ENCODE results near the gene TRIOBP.

Gene TRIOBP

DNA sequence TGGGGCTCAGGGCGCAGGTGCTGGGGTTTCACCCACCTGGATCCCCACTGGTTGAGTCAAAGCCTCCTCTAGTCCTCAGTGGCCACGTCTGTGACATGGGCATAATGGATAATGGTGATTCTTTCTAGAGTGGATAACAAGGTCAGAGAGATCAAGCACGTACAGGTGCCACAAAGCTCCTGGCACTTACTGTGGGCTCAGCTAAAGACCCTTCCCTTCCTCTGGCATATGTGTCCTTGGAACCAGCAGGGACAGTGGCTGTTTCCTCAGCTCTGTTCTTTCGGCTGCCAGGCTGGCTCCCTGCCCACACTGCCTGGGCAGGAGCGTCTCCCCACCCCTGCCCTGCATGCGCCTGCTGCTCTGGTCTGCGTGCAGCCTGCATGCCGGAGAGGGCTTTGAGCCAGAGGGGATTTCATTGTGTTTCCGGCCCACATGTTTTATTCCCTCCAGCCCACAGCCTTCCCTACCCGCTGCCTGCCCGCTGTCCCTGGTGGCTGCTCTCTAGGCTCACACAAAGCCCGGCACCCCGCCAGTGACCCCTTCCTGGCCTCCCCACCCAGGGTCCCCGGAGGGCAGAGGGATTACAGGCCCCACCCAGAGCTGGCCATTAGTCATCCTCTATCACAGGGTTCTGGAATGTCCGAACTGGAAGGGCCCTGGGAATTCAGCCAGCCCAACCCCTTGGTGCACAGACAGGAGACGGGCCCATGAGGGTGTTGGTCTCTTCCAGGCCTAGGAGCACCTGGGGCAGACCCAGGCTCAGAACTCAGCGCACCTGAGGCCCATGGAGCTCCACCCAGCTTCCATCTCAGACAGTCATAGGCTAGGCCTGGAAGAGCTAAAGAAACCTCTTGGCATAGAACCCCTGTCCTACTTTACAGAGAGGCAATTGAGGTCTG, 55.6 kb downstream of the TRIOBP start:
- DNase-seq: no peak

DNA sequence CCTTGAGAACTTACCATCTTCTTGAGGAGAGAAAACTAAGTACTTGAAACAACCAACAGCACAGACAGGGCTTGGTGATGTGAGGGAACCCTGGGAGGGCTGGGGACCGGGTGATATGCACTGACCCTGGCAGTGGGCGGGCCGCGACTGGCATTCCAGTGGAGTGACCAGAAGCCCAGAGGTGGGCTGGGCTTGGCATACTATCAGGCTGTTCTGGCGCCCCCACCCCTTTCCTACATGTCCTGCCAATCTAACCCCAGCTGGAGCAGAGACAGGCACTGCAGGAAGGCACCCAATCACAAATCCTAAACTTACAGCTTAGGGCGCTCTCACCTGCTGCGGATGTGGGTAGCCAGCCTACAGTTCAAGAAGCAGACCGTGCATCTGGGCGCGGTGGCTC, 56.9 kb downstream of the TRIOBP start:
- DNase-seq: no peak

DNA sequence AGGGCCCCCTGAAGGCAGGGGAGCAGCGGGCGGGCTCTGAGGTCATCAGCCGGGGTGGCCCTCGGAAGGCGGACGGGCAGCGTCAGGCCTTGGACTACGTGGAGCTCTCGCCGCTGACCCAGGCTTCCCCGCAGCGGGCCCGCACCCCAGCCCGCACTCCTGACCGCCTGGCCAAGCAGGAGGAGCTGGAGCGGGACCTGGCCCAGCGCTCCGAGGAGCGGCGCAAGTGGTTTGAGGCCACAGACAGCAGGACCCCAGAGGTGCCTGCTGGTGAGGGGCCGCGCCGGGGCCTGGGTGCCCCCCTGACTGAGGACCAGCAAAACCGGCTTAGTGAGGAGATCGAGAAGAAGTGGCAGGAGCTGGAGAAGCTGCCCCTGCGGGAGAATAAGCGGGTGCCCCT, 60.8 kb downstream of the TRIOBP start:
- no peak for DNase-seq

DNA sequence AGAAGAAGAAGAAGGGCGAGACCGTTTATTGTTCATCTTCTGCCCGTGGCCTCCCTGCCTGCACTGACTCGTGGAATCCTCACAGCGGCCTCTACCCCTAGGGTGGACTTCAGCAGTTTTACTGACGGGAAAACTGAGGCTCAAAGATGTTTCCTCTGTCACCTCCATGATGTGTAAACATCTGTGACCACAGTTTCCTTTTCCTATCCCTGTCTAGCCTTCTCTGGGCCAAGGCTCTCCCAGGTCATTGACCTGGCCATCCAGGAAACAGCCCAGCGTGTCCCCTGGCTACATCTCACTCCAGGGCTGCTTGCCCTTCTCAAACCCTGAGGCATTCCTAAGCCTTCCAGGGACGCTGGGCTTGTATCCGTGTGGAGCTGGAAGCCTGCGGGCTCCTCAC, 61.8 kb downstream of the TRIOBP start:
- DNase-seq: no peak

DNA sequence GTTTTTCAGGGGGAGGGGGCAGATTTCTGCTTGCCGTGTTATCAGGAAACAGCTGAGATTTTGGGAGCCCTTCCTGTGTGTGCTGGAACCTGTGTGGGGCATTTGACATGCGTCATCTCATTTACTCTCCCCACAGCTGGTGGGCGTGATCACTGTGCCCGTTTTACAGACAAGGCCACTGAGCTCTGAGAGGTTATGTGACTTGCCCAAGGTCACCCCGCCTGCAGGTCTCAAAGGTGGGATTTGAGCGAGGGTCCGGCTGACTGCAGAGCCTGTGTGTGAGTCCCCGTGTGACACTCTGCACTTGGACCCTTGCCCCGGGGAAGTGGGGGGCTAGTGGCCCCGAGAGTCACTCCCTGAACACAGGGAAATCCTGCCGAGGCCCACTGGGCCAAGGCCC, 62.4 kb downstream of the TRIOBP start:
- DNase-seq: no peak

DNA sequence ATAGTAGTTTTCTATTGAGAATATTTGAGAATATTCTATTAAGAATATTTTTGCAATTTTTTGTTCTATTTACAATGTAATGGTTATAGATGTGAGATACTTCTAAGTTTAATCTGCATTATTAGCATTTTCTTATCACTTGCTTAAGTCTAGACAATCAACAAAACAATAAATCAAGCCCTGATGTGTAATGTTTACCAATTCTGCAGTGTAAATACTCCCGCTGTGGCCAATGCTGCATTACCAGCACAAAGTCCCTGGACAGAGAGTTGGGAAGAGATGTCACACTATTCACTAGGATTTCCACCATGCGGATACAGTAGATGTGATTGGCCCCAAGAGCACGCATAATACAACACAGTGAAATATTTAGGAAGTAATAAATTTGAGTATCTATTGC, 63.3 kb downstream of the TRIOBP start:
- DNase-seq: no peak

DNA sequence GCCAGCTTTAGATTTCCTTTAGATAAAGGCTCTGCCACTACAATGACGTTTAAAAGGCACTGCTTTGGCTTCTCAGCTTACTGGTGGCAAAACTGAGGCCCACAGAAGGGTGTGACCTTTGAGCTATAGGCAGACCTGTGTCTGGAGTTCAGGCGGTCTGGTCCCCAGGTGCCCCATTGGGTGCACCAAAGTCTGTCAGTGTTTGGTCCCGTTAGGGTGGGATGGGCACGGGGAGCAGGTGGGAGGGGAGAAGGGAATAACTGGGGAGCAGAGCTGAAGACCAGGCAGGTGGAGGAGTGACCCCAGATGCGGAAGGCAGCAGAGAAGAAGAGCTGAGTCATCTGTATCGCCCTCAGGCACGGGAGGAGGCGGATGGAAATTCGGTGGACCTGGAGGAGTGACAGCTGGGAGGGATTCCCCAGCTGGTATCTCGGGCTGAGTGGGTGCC, 65.6 kb downstream of the TRIOBP start:
- no peak for DNase-seq

DNA sequence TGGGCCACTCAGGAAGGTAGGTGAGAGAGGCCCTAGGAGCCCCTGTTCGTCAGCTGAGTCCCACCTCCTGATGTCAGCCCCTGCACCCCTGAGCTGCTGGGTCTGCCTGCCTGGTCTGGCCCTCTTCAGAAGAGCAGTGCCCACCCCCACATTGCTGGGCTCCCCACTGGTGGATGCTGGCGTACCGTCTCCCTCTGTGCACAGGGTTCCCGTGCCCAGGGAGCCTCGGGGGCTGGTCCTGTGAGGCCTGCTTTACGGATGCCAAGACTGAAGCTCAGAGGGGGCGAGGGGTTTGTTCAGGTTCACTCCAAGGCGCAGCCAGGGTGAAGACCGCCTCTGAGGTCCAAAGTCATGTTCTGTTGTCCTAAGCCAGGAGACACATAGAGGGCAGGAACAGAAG, 66.2 kb downstream of the TRIOBP start:
- no peak for DNase-seq

DNA sequence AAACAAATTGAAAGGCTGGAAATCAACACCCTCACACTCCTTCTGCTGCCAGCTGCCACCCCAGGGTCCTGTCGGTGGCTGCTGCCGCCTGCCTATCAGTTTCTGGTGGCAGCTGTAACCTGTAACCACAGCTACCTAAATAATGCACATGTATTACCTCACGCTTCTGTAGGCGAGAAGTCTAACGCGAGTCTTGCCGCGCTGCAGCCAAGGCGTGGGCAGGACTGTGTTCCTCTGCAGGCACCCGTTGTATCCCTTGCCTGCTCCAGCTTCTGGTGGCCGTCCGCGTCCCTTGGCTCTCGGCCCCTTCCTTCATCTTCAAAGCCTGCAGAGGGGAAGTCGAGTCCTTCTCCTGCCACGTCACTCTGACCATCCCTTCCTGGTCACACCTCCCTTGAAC, 66.8 kb downstream of the TRIOBP start:
- DNase-seq: no peak

DNA sequence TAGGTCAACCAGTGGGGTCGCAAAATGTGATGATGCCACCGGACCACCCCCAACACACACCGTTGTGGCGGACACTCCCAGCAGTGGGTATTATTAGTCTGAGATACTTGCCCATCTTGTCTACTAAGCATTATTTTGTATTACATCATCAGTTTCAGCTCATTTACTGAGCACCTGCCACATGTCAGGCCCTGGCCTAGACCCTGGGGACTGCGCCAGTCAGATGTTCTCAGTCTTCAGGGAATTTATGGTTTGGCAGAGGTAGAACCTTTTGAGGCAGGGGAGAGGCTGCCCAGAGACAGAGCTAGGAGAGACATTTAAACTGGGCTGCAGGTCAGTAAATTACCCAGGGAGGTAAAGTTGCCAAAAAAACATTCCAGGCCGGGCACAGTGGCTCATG, 67.8 kb downstream of the TRIOBP start:
- no peak for DNase-seq

DNA sequence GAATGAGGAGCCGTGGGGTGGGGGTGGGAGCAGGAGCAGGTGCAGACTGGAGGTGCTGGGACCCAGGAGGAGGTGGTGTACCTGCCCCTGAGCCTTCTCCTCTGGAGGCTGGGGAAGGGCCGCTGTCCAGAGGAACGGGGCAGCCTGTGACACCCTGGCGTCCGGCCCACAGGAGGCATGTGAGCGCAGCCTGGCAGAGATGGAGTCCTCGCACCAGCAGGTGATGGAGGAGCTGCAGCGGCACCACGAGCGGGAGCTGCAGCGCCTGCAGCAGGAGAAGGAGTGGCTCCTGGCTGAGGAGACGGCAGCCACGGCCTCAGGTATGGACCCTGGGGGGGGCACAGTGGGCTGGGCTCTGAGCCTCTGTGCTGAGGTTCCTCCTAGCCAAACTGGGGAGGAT, 68.7 kb downstream of the TRIOBP start:
- no peak for DNase-seq

DNA sequence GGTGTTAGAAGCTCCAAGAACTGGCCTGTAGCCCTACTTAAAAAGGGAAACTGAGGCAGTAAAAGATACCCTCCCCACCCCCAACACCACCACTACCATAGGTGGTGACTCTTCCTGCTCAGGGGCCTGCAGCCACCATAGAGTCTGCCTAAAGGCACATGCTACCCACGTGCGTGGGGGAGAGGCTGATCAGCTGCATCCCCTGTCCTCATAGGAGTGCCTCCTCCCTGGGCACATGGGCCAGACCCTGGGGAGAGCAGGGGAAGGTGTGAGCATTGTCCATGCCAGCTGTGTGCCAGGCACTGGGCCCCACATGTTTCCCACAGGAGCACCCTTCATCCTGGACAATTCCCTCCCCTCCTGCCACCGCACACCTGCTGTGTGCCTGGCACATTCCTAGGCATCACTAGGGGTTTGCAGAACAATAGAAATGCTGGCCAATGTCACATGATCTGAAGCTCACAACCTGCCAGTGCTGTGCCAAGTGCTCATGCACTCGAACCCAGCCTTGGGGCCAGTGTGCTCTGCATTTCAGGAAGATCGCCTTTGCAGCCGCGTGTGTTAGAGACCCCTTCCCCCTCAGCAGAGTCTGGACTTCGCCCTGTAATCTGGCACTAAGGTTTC, 69.2 kb downstream of the TRIOBP start:
- no peak for DNase-seq

DNA sequence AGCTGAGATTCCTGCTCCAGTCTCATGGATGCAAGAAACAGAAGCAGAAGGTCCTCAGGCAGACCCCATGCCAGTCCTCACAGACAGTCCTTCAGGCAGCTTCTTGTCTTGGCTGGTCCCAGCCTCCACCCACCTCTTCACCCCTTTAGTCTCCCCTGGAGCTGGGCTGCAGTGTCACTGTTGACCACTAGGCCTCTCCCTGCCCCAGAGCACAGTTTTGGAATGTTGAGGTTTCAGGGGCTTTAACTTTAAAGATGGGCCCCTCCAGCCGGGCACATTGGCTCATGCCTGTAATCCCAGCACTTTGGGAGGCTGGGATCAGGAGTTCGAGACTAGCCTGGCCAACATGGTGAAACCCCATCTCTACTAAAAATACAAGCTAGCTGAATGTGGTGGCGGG, 71.4 kb downstream of the TRIOBP start:
- DNase-seq: no peak

DNA sequence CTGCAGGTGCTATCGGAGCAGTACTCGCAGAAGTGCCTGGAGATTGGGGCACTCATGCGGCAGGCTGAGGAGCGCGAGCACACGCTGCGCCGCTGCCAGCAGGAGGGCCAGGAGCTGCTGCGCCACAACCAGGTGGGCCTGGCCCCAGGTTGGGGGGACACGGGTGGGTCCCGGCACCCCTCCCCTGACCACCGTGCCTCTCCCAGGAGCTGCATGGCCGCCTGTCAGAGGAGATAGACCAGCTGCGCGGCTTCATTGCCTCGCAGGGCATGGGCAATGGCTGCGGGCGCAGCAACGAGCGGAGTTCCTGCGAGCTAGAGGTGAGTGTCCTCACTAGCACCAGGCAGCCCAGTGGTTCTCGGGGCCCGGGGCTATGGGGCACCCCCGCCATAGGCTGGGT, 72.2 kb downstream of the TRIOBP start:
- DNase-seq: no peak

DNA sequence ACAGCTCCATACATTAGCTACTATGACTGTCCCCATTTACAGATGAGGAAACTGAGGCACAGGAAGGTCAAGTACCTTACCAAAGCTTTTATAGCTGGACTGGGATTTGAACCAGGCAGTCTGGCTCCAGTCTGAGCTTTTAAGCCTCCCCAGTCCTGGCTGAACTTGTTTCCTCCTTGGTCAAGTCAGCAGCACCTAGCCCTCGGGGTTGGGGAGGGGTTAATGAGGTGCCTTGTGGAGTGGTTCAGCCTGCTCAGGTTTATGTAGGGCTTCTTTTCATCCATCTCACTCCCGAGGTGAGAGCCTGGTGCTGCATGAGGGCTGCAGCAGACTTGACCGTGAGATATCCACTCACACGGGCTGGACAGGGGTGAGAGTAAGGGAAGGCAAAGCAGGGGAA, 74.2 kb downstream of the TRIOBP start:
- no peak for DNase-seq

DNA sequence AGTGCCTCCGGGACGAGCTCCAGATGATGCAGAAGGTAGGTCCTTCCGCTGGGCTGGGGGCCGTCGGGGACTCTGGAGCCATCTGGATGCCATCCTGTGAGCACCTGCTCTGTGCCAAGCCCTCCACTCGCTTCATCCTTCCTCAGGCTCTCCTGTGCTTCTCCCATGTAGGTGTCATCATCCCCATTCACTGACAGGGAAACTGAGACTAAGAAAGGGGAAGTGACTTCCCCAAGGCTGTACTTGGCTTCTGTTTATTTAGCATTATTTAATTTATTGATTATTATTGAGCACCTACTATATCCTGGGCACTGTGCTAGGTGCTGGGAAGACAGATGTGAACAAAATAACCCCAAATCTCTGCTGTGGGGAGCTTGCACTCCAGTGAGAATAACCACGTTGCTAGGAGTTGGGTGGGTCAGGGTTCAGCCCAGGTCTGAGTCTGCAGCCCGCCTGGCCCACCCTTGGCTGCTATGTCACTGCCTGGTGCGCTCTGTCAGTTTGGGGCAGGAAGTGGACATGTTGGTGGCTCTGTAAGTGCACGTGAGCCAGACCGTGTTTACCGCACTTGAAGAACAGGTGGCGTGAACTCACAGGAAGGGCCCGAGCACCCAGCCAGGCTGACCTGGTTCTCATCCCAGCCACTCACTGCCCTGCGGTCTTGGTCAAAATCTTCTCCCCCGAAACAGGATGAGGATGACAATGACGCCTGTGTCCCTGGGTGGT, 75.0 kb downstream of the TRIOBP start:
- DNase-seq: no peak

DNA sequence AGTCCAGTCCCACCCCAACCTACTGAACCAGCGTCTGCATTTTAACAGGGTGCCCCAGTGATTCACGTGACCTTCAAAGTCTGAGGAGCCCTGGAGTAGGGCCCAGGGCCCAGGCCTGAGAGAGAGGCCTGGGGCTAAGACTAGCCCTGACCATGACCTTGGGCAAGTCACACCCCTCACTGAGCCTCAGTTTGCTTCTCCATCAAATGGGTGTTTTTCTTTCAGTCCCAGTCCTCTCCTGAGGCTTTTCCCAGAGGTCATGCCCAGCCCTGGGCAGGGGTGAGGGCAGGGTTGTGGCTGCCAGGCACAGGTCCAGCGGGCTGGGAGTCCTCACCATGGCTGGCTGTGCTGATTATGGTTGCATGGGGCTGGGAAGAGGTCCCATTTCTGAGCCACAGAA, 77.9 kb downstream of the TRIOBP start:
- DNase-seq: no peak

DNA sequence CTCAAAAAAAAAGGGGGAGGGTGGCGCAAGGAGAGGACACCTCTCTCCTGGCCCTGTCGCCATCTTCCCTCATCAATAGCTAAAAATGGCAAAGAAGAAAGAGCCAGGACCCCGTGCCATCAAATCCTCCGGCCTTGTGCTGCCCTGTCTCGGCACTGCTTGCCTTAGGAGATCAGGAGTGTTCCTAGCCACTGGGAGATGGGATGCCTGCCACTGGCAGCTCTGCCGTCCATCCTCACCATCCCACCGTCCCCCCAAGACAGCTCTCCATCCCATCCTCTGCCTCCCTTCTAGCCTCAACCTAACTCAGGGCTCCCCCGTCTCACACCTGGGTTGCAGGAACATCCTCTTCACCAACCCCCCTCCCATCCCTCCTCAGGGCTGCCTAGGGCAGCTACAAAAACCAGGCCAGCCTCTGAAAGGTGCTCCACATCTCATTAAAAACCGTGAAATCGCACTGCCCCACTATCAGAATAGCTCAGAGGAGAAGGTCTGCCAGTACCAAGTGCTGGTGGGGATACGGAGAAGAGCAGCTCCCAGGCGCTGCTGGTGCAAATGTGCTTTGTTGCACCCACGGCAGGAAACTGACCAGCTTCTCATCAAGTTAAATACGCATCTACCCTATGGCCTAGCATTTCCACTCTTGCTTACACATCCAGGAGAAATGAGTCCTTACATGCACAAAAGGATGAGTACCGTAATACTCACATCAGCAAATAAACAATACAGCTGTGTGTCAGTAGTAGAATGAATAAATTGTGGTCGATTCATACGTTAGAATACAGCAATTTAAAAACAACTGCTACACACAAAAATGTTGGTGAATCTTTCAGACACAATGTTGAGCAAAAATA, 79.2 kb downstream of the TRIOBP start:
- DNase-seq: no peak

DNA sequence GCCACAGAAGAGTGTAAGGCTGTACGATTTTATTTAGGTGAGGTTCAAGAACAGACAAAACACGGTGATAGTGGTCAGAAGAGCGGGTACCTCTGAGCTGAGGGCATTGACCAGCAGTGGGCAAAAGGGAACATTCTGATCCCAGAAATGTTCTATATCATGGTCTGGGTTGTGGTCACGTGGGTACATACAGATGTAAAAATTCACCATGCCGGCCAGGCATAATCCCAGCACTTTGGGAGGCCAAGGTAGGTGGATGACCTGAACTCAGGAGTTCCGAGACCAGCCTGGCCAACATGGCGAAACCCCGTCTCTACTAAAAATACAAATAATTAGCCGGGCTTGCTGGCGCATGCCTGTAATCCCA, 79.8 kb downstream of the TRIOBP start:
- DNase-seq: no peak

DNA sequence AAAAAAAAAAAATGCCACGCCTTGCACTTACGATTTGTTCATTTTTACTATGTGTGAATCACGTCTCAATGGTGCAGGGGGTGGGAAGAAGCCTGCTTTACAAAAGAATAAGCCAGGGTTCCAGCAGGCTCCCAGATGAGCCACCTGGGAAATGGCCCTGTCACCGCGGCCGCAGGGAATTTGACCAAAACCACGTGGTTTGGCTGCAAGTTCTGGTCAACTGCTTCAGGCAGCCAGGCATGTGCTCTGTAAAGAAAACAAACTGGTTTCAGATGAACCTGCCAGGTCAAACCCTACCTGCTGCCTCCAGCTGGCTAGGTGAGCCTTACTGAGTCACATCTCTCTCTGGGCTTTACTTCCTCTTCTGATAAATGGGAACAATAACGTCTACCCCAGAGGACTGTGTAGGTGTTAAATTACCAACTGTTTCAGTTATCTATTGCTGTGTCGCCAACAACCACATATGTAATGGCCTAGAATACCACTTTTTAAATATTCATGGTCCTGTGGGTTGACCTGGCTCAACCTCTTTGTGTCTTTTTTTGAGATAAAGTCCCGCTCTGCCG, 80.4 kb downstream of the TRIOBP start:
- no peak for DNase-seq

DNA sequence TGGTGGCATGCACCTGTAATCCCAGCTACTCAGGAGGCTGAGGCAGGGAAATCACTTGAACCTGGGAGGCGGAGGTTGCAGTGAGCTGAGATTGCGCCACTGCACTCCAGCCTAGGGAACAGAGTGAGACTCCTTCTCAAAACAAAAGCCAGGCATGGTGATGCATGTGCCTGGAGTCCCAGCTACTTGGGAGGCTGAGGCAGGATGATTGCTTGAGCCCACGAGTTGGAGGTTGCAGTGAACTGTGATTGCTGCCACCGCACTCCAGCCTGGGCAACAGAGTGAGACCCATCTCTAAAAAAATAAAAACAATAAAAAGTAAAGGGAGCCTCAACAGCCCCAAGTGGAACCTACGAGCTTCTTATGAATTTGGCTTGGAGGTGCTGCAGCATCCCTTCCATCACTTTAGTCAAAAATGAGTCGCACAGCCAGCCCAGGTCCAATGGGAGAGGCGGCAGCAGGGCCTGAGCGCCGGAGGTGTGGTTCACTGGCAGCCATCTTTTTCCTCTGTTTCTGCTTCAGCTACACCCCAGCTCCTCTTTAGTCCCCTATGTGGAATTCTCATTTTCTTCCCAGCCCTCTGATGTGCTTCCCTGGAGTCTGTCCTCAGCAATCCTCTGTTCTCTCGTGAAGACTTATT, 81.6 kb downstream of the TRIOBP start:
- no peak for DNase-seq

DNA sequence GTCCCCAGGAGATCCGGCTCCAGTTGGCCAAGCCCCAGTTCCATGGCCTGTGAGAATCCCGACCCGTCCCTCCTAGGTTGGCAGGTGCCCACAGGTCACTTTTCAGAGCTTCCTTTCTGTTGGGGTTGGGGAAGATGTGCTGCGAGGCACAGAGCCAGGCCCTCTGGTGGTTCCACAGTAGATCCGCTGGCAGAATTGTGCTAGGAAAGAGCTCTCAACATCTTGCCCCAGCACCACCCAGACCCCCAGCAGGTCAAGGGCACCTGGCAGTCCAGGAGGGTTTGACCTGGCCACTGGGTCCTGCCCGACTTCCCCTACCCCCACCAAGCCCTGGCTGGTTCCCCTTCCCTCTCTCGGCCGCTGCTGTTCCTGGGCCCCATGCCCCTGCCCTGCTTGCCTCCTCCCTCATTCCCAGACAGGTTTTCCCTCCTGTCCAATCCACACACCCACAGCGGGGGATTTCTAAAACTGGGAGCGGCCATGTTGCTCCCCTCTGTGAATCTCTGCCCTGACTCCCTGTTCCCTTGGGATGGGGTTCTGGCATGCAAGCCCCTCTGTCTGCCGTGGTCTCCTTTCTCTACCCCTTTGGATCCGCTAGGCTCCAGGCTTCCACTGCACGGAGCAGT, 84.7 kb downstream of the TRIOBP start:
- DNase-seq: no peak
